MM.1S (cell line): Measurements from ENCODE around the gene STOX2.

Experiments
- EZH2 ChIP-seq: fragments of 300-600 bp; sonication (generic); optimal IDR thresholded peaks from 2 replicates; pipeline ENCODE3; 2017; ENCODE audit warnings: low read depth, mild to moderate bottlenecking, antibody characterized with exemption, low read length, mixed read lengths
- TF ChIP-seq, protein P1 (sequence below): fragments of 300-600 bp; sonication (generic); IDR thresholded peaks from 2 replicates; pipeline ENCODE4 v1.5.1; 2016; ENCODE audit warnings: antibody characterized with exemption, low read length, mixed read lengths

- TF ChIP-seq, protein P1, sequence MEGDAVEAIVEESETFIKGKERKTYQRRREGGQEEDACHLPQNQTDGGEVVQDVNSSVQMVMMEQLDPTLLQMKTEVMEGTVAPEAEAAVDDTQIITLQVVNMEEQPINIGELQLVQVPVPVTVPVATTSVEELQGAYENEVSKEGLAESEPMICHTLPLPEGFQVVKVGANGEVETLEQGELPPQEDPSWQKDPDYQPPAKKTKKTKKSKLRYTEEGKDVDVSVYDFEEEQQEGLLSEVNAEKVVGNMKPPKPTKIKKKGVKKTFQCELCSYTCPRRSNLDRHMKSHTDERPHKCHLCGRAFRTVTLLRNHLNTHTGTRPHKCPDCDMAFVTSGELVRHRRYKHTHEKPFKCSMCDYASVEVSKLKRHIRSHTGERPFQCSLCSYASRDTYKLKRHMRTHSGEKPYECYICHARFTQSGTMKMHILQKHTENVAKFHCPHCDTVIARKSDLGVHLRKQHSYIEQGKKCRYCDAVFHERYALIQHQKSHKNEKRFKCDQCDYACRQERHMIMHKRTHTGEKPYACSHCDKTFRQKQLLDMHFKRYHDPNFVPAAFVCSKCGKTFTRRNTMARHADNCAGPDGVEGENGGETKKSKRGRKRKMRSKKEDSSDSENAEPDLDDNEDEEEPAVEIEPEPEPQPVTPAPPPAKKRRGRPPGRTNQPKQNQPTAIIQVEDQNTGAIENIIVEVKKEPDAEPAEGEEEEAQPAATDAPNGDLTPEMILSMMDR: no peak
- no peak for TF ChIP-seq EZH2
Observed at GRCh38 chr4:183920512-183920911, 15.4 kb downstream of the STOX2 start.
